Mesenteric fat pad (tissue), 1 donor: ENCODE measurements around the gene LIPT2. TPM values are rescaled to one million over a fixed set of nuclear protein-coding genes. Genes with fewer than 3 reads are reported as not detected.

Experiments used
- DNase-seq: peaks from one replicate; pipeline ENCODE4 v3.0.0-alpha.2; 2020; ENCODE audit warnings: low spot score
- total RNA-seq: library from RNA; stranded (reverse); fragmentation: NEBNext Ultra II Directional; extraction: Animal tissue kit (Norgen Biotek cat#: 25700); gene quantifications from one replicate; pipeline ENCODE4 v1.2.1, GENCODE V29; 2021
- donor health status: DM: yes; HTN: yes; CAD: no.

The LIPT2 gene
- total RNA-seq, 1 donor from 2014 or later = 1.3 TPM

- DNase-seq = no peak
Measured at GRCh38 chr11:74466916-74467885, 26.3 kb downstream of the LIPT2 start, which contains the start of gene KCNE3. Gene KCNE3 (minus strand): TSS chr11:74467549. CDS start chr11:74457563, 9,986 bp downstream.

- no peak for DNase-seq
Measured at GRCh38 chr11:74465291-74465708, 28.2 kb downstream of the LIPT2 start.

GRCh38 chr11:74464746-74465145 is 28.8 kb downstream of the LIPT2 start:
- no peak for DNase-seq

GRCh38 chr11:74463216-74463615 is 30.3 kb downstream of the LIPT2 start:
- no peak for DNase-seq

- no peak for DNase-seq
Measured at GRCh38 chr11:74462631-74463030, 30.9 kb downstream of the LIPT2 start.

- no peak for DNase-seq
Measured at GRCh38 chr11:74462009-74462408, 31.5 kb downstream of the LIPT2 start.

GRCh38 chr11:74460481-74461154 is 32.9 kb downstream of the LIPT2 start:
- DNase-seq = no peak

- no peak for DNase-seq
Measured at GRCh38 chr11:74460065-74460464, 33.5 kb downstream of the LIPT2 start.

GRCh38 chr11:74459584-74459983 is 33.9 kb downstream of the LIPT2 start:
- no peak for DNase-seq

- DNase-seq = no peak
Measured at GRCh38 chr11:74457356-74457755, 36.2 kb downstream of the LIPT2 start.

- DNase-seq = no peak
Measured at GRCh38 chr11:74453373-74453975, 40.0 kb downstream of the LIPT2 start.

GRCh38 chr11:74452366-74452765 is 41.2 kb downstream of the LIPT2 start:
- DNase-seq = no peak

- DNase-seq = no peak
Measured at GRCh38 chr11:74450318-74450717, 43.2 kb downstream of the LIPT2 start.

GRCh38 chr11:74449369-74449931 is 44.1 kb downstream of the LIPT2 start:
- DNase-seq = no peak

- DNase-seq = no peak
Measured at GRCh38 chr11:74447720-74448119, 45.8 kb downstream of the LIPT2 start.

GRCh38 chr11:74446532-74446938 is 47.0 kb downstream of the LIPT2 start:
- no peak for DNase-seq

GRCh38 chr11:74444173-74444826 is 49.2 kb downstream of the LIPT2 start:
- DNase-seq = no peak

- no peak for DNase-seq
Measured at GRCh38 chr11:74443071-74443864, 50.3 kb downstream of the LIPT2 start.

- no peak for DNase-seq
Measured at GRCh38 chr11:74442636-74443035, 50.9 kb downstream of the LIPT2 start.
